Stimulated activated memory B cell treated with anti-CD40 and anti-IgM and Interleukin-4, amounts not matched to agents 10 μg/mL and 1 μg/mL and 100 μg/mL, for 72 hours (primary cell): ENCODE data around the gene PPM1L.

Experiments
- ATAC-seq: fragments of 150-1000 bp; cut with Tn5 transposase; 2 replicates; pipeline ENCODE4 v1.10.0; 2021
- H3K27ac Mint-ChIP-seq: one replicate; pipeline ENCODE4 v1.8.0; 2022; ENCODE audit warnings: mild to moderate bottlenecking, mixed read lengths
- H3K27me3 Mint-ChIP-seq: one replicate; pipeline ENCODE4 v1.8.0; 2022; ENCODE audit warnings: mixed read lengths
- H3K36me3 Mint-ChIP-seq: one replicate; pipeline ENCODE4 v1.8.0; 2022; ENCODE audit warnings: mixed read lengths
- H3K4me1 Mint-ChIP-seq: one replicate; pipeline ENCODE4 v1.8.0; 2022; ENCODE audit warnings: mixed read lengths
- H3K4me3 Mint-ChIP-seq: one replicate; pipeline ENCODE4 v1.8.0; 2022; ENCODE audit warnings: mild to moderate bottlenecking, moderate library complexity, mixed read lengths
- H3K9me3 Mint-ChIP-seq: one replicate; pipeline ENCODE4 v1.8.0; 2022; ENCODE audit warnings: mixed read lengths

Gene PPM1L

GRCh38 chr3:160841455-160841854 is 85.4 kb downstream of the PPM1L start:
- Mint-ChIP-seq H3K9me3 (no peaks in the 10 kb centered on the region), H3K27me3 (no peaks in the 10 kb centered on the region), H3K27ac (no peak overlapping the region), H3K4me1 (peaks cover 8% of the 10 kb centered on the region), H3K4me3 (no peak overlapping the region), H3K36me3 (no peaks in the 10 kb centered on the region)
- no peak for ATAC-seq

GRCh38 chr3:160842021-160843005 is 86.3 kb downstream of the PPM1L start:
- no peak for ATAC-seq
- Mint-ChIP-seq H3K4me3 (no peak overlapping the region), H3K27me3 (no peaks in the 10 kb centered on the region), H3K4me1 (peaks cover 8% of the 10 kb centered on the region), H3K9me3 (no peaks in the 10 kb centered on the region), H3K36me3 (no peaks in the 10 kb centered on the region), H3K27ac (no peak overlapping the region)

GRCh38 chr3:160851629-160852210 is 95.7 kb downstream of the PPM1L start:
- H3K27ac Mint-ChIP-seq = no peak overlapping the region
- H3K36me3 Mint-ChIP-seq = peaks cover 10% of the 10 kb centered on the region
- peaks cover 6% of the 10 kb centered on the region for H3K4me1 Mint-ChIP-seq
- H3K4me3 Mint-ChIP-seq = no peak overlapping the region
- no peaks in the 10 kb centered on the region for H3K27me3 Mint-ChIP-seq
- no peak for ATAC-seq
- peaks cover 3% of the 10 kb centered on the region for H3K9me3 Mint-ChIP-seq

- Mint-ChIP-seq H3K27me3 (no peaks in the 10 kb centered on the region), H3K4me3 (no peak overlapping the region)
- ATAC-seq = no peak
These were observed 96.8 kb downstream of the PPM1L start for GRCh38 chr3:160852856-160853255.

GRCh38 chr3:160856450-160856849 is 100.4 kb downstream of the PPM1L start:
- H3K9me3 Mint-ChIP-seq = peaks cover 3% of the 10 kb centered on the region
- peaks cover 5% of the 10 kb centered on the region for H3K36me3 Mint-ChIP-seq

More at GRCh38 chr3:160852856-160853255, 96.8 kb downstream of the PPM1L start:
- Mint-ChIP-seq H3K9me3 (peaks cover 3% of the 10 kb centered on the region), H3K27ac (no peak overlapping the region), H3K4me1 (no peaks in the 10 kb centered on the region), H3K36me3 (peaks cover 10% of the 10 kb centered on the region)

GRCh38 chr3:160857476-160858119 is 101.6 kb downstream of the PPM1L start:
- Mint-ChIP-seq H3K4me1 (no peaks in the 10 kb centered on the region), H3K9me3 (peaks cover 3% of the 10 kb centered on the region), H3K27ac (no peak overlapping the region), H3K36me3 (peaks cover 5% of the 10 kb centered on the region), H3K27me3 (no peaks in the 10 kb centered on the region), H3K4me3 (no peak overlapping the region)
- no peak for ATAC-seq

More at GRCh38 chr3:160856450-160856849, 100.4 kb downstream of the PPM1L start:
- no peaks in the 10 kb centered on the region for H3K27me3 Mint-ChIP-seq
- ATAC-seq = no peak
- H3K27ac Mint-ChIP-seq = no peak overlapping the region
- no peaks in the 10 kb centered on the region for H3K4me1 Mint-ChIP-seq
- no peak overlapping the region for H3K4me3 Mint-ChIP-seq

- Mint-ChIP-seq H3K27me3 (no peaks in the 10 kb centered on the region), H3K27ac (no peak overlapping the region), H3K4me3 (no peak overlapping the region), H3K4me1 (no peaks in the 10 kb centered on the region), H3K9me3 (no peaks in the 10 kb centered on the region), H3K36me3 (no peaks in the 10 kb centered on the region)
- no peak for ATAC-seq
These were observed 104.3 kb downstream of the PPM1L start for GRCh38 chr3:160860346-160860745.

GRCh38 chr3:160869825-160870224 is 113.8 kb downstream of the PPM1L start:
- Mint-ChIP-seq H3K4me1 (no peaks in the 10 kb centered on the region), H3K27ac (no peak overlapping the region), H3K4me3 (no peak overlapping the region), H3K9me3 (no peaks in the 10 kb centered on the region), H3K36me3 (no peaks in the 10 kb centered on the region), H3K27me3 (no peaks in the 10 kb centered on the region)
- ATAC-seq = no peak

- H3K27me3 Mint-ChIP-seq = no peaks in the 10 kb centered on the region
- H3K9me3 Mint-ChIP-seq = no peaks in the 10 kb centered on the region
- no peak for ATAC-seq
- H3K27ac Mint-ChIP-seq = no peak overlapping the region
- H3K4me1 Mint-ChIP-seq = no peaks in the 10 kb centered on the region
- no peaks in the 10 kb centered on the region for H3K36me3 Mint-ChIP-seq
- H3K4me3 Mint-ChIP-seq = no peak overlapping the region
These were observed 114.3 kb downstream of the PPM1L start for GRCh38 chr3:160870327-160870726.

- Mint-ChIP-seq H3K4me1 (peaks cover under 1% of the 10 kb centered on the region), H3K27ac (no peak overlapping the region), H3K27me3 (no peaks in the 10 kb centered on the region), H3K9me3 (no peaks in the 10 kb centered on the region), H3K4me3 (no peak overlapping the region), H3K36me3 (no peaks in the 10 kb centered on the region)
- no peak for ATAC-seq
These were observed 118.7 kb downstream of the PPM1L start for GRCh38 chr3:160874736-160875135.

- no peaks in the 10 kb centered on the region for H3K9me3 Mint-ChIP-seq
- H3K4me3 Mint-ChIP-seq = no peak overlapping the region
- ATAC-seq = no peak
- H3K27me3 Mint-ChIP-seq = no peaks in the 10 kb centered on the region
- H3K27ac Mint-ChIP-seq = no peak overlapping the region
- H3K4me1 Mint-ChIP-seq = peaks cover 13% of the 10 kb centered on the region
- H3K36me3 Mint-ChIP-seq = no peaks in the 10 kb centered on the region
These were observed 120.6 kb downstream of the PPM1L start for GRCh38 chr3:160876643-160877042.

- Mint-ChIP-seq H3K9me3 (no peaks in the 10 kb centered on the region), H3K27ac (no peak overlapping the region), H3K4me3 (no peak overlapping the region), H3K4me1 (peaks cover 13% of the 10 kb centered on the region), H3K27me3 (no peaks in the 10 kb centered on the region), H3K36me3 (no peaks in the 10 kb centered on the region)
- peak; percentile 45 for ATAC-seq
These were observed 123.8 kb downstream of the PPM1L start for GRCh38 chr3:160879859-160880258.

GRCh38 chr3:160883373-160883772 is 127.3 kb downstream of the PPM1L start:
- Mint-ChIP-seq H3K4me3 (no peak overlapping the region), H3K4me1 (peaks cover 39% of the 10 kb centered on the region), H3K27me3 (no peaks in the 10 kb centered on the region), H3K27ac (no peak overlapping the region), H3K36me3 (peaks cover 14% of the 10 kb centered on the region), H3K9me3 (peaks cover 4% of the 10 kb centered on the region)
- no peak for ATAC-seq

- no peaks in the 10 kb centered on the region for H3K27me3 Mint-ChIP-seq
- ATAC-seq = peak; percentile 85
- peak overlapping the region; percentile 86 for H3K27ac Mint-ChIP-seq
- peaks cover 34% of the 10 kb centered on the region for H3K4me1 Mint-ChIP-seq
- H3K4me3 Mint-ChIP-seq = peak overlapping the region; percentile 16
- H3K36me3 Mint-ChIP-seq = peaks cover 22% of the 10 kb centered on the region
- H3K9me3 Mint-ChIP-seq = peaks cover 10% of the 10 kb centered on the region
These were observed 129.8 kb downstream of the PPM1L start for GRCh38 chr3:160885791-160886286.

- H3K36me3 Mint-ChIP-seq = peaks cover 22% of the 10 kb centered on the region
- peak; percentile 93 for ATAC-seq
These were observed 130.4 kb downstream of the PPM1L start for GRCh38 chr3:160886421-160886820.

More at GRCh38 chr3:160886421-160886820, 130.4 kb downstream of the PPM1L start:
- Mint-ChIP-seq H3K9me3 (peaks cover 10% of the 10 kb centered on the region), H3K4me1 (peaks cover 33% of the 10 kb centered on the region), H3K27ac (peak overlapping the region; percentile 86), H3K27me3 (no peaks in the 10 kb centered on the region), H3K4me3 (peak overlapping the region; percentile 16)
